ENCODE results near the gene FCHO1. TPM values are rescaled to one million over a fixed set of nuclear protein-coding genes. Genes with fewer than 3 reads are reported as not detected.

FCHO1 gene
- total and polyA plus RNA-seq, 2 experiments from 2014 or later, result 18.5 to 42.3 TPM

- H3K4me1 Mint-ChIP-seq, result peaks cover 15% of the 10 kb centered on the region
- no peaks in the 10 kb centered on the region; the same call in 2 of the 3 replicates for H3K36me3 Mint-ChIP-seq (ENCODE audit: low read depth)
- no peak overlapping the region for H3K27ac ChIP-seq (ENCODE audit: low read depth)
- DNase-seq (ENCODE audit: low spot score) (no peak), ATAC-seq (no peak)
- H3F3A ChIP-seq (replicated peaks; ENCODE audit: low read depth), result 0 out of 2 replicates have a peak, but pooled peaks cover 5% of the 10 kb centered on the region
- no peak overlapping the region for H3K27ac Mint-ChIP-seq
- H3K4me3 Mint-ChIP-seq, result no peak overlapping the region; the same call in 2 of the 3 replicates
- H3K4me1 ChIP-seq (ENCODE audit: insufficient read depth), result peaks cover 5% of the 10 kb centered on the region; the same call in 1 of the 2 replicates
- no peaks in the 10 kb centered on the region for H3K9me2 ChIP-seq (ENCODE audit: insufficient read depth)
- no peak for TF ChIP-seq EZH2phosphoT487 (IDR thresholded peaks at IDR 0.05; ENCODE audit: unreplicated experiment)
- no peak overlapping the region for H3K4me3 ChIP-seq
- H4K20me1 ChIP-seq (replicated peaks; ENCODE audit: insufficient read depth), result no peaks in the 10 kb centered on the region
- H3K36me3 ChIP-seq (ENCODE audit: insufficient read depth), result no peaks in the 10 kb centered on the region
- no peak overlapping the region for H3K4me2 ChIP-seq
- H3K79me2 ChIP-seq (replicated peaks; ENCODE audit: insufficient read depth), result no peaks in the 10 kb centered on the region
- H3K9me3 Mint-ChIP-seq, result no peaks in the 10 kb centered on the region
- peaks cover 21% of the 10 kb centered on the region for H3K27me3 Mint-ChIP-seq (ENCODE audit: insufficient read depth, low read depth, poor library complexity)
- H3K27me3 ChIP-seq (ENCODE audit: insufficient read depth), result 0 out of 2 replicates have a peak, but pooled peaks cover 9% of the 10 kb centered on the region
- no peak overlapping the region for H2AFZ ChIP-seq
Measured at GRCh38 chr19:17835182-17836006, 84.1 kb downstream of the FCHO1 start.

DNA sequence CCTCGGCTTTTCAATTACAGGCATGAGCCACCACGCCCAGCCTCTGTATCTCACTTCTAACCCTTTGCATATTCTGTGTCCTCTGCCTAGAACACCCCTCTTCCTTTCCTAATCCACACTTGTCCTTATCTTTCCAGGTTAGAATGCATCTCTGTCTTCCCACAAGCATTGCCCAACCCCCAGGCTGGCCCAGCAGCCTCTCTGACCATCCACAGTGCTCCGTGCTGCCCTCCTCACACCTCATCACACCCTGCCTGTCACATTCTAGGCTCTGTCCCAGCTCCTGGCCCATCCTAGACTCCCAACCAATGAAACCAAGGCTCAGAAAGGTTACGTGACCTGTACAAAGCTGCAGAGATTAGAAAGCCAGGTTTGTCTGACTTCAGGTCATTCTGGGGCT lies 85.3 kb downstream of the FCHO1 start:
- DNase-seq (ENCODE audit: low spot score), result no peak
- H3K36me3 Mint-ChIP-seq (ENCODE audit: low read depth), result no peaks in the 10 kb centered on the region; the same call in 2 of the 3 replicates
- Histone ChIP-seq H3K4me3 (no peak overlapping the region), H4K20me1 (replicated peaks; ENCODE audit: insufficient read depth) (no peaks in the 10 kb centered on the region), H3F3A (replicated peaks; ENCODE audit: low read depth) (0 out of 2 replicates have a peak, but pooled peaks cover 3% of the 10 kb centered on the region), H3K36me3 (ENCODE audit: insufficient read depth) (no peaks in the 10 kb centered on the region), H2AFZ (no peak overlapping the region), H3K9me2 (ENCODE audit: insufficient read depth) (no peaks in the 10 kb centered on the region), H3K4me2 (no peak overlapping the region), H3K79me2 (replicated peaks; ENCODE audit: insufficient read depth) (no peaks in the 10 kb centered on the region), H3K27ac (ENCODE audit: low read depth) (no peak overlapping the region), H3K27me3 (ENCODE audit: insufficient read depth) (0 out of 2 replicates have a peak, but pooled peaks cover 16% of the 10 kb centered on the region), H3K4me1 (ENCODE audit: insufficient read depth) (peaks cover 3% of the 10 kb centered on the region; the same call in 1 of the 2 replicates)
- H3K4me3 Mint-ChIP-seq, result no peak overlapping the region
- peaks cover 19% of the 10 kb centered on the region for H3K4me1 Mint-ChIP-seq
- no peaks in the 10 kb centered on the region for H3K9me3 Mint-ChIP-seq
- no peak for ATAC-seq
- H3K27ac Mint-ChIP-seq, result no peak overlapping the region
- H3K27me3 Mint-ChIP-seq (ENCODE audit: insufficient read depth, low read depth, poor library complexity), result peaks cover 27% of the 10 kb centered on the region
- TF ChIP-seq ZNF462 (CRISPR knock-in tag; IDR thresholded peaks at IDR 0.05), result no peak
- TF ChIP-seq EZH2 (IDR thresholded peaks at IDR 0.05; ENCODE audit: low read depth, unreplicated experiment), result no peak
- TF ChIP-seq, protein P1, sequence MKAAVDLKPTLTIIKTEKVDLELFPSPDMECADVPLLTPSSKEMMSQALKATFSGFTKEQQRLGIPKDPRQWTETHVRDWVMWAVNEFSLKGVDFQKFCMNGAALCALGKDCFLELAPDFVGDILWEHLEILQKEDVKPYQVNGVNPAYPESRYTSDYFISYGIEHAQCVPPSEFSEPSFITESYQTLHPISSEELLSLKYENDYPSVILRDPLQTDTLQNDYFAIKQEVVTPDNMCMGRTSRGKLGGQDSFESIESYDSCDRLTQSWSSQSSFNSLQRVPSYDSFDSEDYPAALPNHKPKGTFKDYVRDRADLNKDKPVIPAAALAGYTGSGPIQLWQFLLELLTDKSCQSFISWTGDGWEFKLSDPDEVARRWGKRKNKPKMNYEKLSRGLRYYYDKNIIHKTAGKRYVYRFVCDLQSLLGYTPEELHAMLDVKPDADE (IDR thresholded peaks at IDR 0.05), result no peak
- no peak for TF ChIP-seq CREB1 (CRISPR knock-in tag; IDR thresholded peaks at IDR 0.05; ENCODE audit: low read depth)
- no peak for TF ChIP-seq NANOG (IDR thresholded peaks at IDR 0.05; ENCODE audit: borderline replicate concordance)
- TF ChIP-seq JUNB (IDR thresholded peaks at IDR 0.05; ENCODE audit: unreplicated experiment), result no peak
- TF ChIP-seq EZH2phosphoT487 (IDR thresholded peaks at IDR 0.05; ENCODE audit: unreplicated experiment), result no peak
- TF ChIP-seq ZNF114 (CRISPR knock-in tag; IDR thresholded peaks at IDR 0.05), result no peak
- no peak for TF ChIP-seq STAT1 (IDR thresholded peaks at IDR 0.05; ENCODE audit: unreplicated experiment)
- no peak for TF ChIP-seq CTCF (conservative IDR thresholded peaks at IDR 0.05; ENCODE audit: low read depth in 2 of 2)
- no peak for TF ChIP-seq ZNF331 (CRISPR knock-in tag; IDR thresholded peaks at IDR 0.05; ENCODE audit: low read depth)
- no peak for TF ChIP-seq POLR2AphosphoS5 (IDR thresholded peaks at IDR 0.05; ENCODE audit: low read depth)

Measured in GM23338 (cell line).